Kidney capillary endothelial cell (primary cell): ENCODE data around the gene MAN1A1.

ENCODE experiments used
- DNase-seq: peaks from one replicate; pipeline ENCODE4 v3.0.0-alpha.2; 2018; ENCODE audit warnings: low spot score

MAN1A1 gene

DNA sequence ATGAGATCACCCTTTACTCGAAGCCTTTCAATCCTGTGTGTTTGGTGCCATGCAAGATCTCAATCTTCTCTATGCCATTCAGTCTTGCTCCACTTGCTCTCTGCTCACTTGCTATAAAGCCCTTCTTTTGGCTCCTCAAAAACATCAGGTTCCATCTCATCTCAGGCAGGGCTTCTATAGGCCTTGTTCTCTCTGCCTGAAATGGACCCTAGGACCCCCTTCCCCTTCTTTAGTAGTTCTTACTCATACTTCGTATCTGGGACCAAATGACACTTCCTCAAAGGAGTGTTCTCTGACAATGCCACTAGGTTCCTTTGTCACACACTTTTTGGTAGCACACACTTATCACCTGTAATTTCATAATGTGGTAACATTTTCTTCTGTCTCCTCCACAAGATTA lies 154.4 kb downstream of the MAN1A1 start:
- no peak for DNase-seq

DNA sequence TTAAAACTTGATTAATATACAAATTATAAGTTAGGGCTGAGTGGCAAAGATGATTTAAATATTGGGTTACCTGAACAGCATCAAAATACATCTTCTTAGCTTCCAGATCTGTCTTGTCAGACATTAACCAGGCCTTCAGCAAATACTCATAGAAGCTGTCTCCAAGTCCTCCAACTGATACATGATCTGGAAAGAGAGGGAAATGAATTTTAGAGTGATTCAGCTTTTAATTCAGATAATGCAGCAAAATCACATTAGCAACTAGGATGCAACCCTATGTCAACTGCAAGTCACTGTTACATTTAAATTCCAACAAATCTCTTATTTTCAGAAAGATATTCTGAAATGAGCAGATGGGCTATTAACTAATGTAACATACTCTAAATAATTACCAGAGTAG lies 155.9 kb downstream of the MAN1A1 start:
- no peak for DNase-seq

DNA sequence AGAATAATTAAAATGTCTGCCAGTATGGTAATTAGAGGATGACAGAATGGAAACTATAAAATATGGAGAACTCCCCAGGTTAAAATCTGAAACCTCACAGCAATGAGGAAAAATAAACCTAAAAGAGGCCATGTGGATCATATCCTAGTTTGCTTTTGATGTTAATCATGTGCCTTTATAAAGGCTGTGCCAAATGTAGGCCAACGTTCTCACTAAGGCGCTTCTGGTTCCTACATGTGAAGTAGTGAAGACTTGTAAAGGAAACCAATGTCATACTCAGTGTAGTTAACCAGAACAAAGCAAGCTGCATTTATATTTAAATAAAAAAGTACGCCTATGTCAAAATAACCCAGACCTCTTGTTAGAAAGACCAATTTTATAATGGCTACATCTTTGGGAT lies 157.4 kb downstream of the MAN1A1 start:
- DNase-seq = no peak

DNA sequence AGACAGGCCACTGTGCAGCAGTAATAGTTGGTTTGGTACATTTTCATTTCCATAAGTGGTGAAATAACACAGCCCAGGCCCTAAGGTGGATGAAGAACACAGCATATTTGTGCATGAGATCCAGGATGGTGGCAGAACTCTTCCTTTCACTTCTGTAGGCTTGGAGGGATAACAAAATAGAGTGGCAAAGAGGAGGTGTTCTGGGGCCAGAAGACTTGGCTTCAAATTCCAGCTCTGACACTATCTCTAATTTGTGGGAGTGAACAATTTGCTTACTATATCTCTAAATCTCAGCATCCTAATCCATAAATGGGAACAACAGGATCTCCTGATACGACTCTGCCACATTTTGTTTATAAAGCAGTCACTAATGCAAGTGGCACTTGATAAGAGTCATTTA lies 159.4 kb downstream of the MAN1A1 start:
- DNase-seq = no peak

DNA sequence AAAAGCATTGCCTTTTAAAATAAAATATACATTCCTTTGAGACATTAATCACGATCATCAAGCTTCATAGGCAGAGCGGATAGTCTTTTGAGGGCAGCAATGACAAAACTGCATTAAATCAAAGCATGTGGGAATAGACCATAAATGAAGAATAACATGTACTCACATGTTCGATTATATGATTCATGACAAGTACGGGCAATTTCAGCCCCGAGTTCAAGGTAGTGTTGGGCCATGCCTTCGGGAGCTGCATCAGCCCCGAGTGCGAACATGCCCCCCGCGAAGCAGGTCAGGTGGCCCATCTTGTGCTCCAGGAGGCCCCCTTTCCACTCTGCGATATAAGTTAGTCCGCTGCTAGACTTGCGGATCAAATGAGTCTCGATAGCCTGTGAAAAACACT lies 160.1 kb downstream of the MAN1A1 start:
- no peak for DNase-seq

DNA sequence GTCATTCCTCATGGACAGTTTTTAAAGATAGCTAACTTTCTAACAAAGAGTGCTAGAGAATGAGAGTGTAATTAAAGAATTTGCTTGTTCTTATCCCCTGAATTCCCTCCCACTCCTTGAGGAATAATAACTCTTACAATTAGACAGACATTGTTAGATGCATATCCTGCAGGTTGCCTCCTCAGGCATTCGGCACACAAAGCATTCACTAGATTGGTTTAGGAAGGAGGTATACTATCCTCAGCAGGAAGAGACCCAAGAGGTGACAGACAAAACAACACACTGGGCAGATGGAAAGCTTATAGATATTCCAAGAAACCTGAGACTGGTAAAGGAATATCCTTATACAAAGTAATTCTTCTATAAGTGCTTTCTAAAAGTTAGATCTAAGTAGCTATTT lies 162.0 kb downstream of the MAN1A1 start:
- peak; percentile 72 for DNase-seq

DNA sequence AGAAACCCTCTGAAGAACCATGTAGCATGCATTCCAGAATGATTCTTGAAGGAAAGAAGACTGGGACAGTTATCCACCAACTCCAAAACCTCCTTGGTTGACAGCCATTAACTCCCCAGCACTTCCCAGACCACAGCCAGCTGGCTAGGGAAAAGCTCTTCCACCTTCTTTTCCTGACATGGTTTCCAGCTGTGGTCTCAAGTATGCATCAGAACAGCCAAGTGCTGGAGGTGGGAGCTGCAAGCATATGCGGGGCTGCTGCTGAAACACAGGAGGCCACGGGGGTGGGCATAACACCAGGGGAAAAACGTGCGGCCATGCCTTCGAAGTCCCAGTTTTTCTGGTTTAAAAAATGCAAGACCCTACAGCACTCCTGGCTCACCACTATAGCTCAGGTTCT lies 163.1 kb downstream of the MAN1A1 start:
- no peak for DNase-seq

DNA sequence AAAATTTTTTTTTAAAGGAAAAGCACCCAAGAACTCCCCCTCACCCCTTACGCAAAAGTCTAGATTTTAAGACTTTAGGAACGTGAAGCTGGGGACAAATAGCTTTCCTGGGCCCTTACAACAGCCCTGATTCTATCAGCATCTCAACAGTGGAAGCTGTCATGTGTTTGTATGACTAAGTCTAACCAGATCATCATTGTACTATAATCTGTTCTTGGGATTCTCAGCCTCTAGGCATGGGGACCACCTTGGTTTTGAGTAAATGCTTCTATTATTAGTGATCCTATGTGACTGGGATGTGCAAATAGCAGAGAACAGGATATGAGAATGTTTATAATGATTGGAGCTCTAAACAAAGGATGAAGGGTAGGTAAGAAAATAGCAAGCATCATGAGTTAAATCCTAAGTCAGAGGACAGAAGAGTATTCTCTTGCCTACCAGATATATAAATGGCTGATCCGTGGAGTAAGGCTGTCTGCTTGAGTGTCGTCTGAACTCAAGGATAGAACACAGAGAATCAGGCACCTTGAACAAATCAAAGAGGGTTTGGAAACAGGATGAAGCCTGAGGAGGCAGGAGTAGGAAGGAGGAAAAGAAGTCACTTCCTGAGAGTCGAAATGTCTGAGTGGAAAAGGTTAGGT lies 165.4 kb downstream of the MAN1A1 start:
- peak; percentile 53 for DNase-seq

DNA sequence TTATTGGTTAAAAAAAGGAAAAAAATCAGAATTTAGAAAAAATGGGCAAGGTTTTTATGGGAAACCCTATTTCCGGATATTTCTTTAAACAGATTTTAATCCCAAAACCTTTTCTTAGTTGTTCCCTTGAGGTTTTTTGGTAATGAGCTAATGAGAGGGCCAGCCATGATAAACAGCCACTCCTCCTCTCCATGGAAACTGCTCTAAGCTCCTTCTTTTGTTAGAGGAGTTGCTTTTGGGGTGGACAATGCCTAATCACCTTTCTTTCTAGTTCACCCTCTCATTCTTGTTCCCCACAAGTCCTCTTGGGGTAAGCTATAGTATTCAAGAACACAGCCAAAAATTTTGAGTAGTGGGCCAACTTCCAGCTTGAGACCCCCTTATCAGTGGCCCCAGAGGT lies 166.1 kb downstream of the MAN1A1 start:
- DNase-seq = no peak

DNA sequence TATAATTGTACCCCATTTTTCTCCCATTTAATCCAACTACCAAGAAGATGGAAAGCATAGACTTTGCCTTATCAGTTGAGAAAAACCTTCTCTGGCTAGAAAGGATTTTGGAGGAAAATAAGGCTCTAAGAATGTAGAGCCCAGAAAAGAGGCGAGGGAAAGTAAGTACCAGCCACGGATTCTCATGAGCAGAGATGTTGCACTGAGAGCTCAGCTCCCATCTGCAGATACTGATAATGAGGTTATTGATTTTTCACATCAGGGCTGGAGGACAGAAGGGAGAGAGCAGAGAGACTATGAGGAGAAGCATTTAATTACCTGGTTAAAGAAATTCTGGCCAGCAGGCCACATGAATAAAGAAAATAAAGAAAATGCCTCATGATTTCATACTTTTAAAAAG lies 166.7 kb downstream of the MAN1A1 start:
- DNase-seq = no peak

DNA sequence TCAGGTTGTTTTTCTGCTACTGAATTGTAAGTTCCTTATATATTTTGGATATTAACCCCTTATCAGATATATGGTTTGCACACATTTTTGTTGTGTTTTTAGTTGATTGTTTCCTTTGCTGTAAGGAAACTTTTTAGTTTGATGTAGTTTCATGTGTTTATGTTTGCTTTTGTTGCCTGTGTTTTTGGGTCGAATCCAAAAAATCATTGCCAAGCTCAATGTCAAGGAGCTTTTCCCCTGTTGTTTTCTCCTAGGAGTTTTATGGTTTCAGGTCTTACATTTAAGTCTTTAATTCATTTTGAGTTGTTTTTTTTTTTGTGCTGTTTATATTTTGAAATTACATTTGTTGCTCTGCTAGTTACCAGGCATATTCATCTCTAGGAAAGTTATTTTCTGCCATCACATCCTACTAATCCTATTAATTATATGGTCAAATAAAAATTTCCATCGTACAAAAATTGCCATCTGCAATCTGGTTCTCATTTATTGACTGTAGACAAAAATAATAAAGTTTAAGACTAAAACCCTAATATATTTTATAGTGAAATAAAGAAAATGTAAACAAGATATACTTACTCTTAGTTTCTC lies 167.3 kb downstream of the MAN1A1 start:
- DNase-seq = no peak

DNA sequence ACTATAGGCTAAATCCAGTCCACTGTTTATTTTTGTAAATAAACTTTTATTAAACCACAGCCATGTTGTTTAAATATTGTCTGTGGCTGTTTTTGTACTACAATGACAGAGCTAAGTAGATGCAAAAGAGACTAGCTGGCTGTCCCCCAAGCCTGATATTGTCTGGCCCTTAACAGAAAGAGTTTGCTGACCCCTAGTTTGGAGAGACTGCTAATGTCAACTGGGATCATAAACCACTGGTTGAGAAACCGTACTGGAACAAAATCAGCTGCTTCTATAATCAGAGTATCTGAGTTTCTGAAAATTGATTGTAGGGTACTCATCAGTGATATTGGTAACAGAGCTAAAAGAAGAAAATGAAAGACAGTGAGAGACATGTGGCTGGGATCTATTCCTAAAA lies 168.5 kb downstream of the MAN1A1 start:
- DNase-seq = no peak

DNA sequence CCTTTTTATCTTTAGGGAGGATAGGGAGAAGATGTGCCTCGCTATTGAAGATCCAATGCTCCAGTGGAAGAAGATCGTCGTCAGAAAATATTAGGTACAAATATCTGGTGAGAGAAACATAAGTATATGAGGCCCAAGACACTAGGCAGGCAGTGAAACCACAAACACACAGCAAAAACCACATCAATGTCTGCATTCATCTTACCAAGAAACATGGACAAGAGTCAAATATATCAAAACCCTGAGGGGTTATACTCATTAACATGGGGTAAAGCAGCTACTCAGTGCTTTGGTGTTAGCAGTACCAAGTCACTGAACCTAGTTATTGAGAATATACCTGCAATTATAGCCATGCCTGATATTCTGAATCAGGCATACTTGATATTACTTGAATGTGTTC lies 169.7 kb downstream of the MAN1A1 start:
- no peak for DNase-seq

DNA sequence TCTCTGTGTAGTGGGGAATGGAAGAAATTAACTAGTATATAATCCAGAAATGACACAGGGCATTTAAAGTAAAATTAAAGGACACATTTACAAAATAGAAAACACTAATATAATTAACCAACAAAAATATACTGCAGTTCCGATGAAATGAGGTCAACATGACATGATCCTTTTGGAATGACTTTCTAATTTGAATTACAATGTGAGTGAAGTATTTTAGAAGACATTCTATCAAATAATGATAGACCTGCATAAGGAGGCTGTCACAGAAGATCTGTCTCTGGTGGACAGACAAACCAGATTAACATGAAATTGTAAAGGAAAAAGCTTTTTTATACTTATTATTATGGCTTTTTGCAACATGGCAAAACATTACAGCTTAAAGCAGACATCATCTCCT lies 170.5 kb downstream of the MAN1A1 start:
- DNase-seq = no peak

DNA sequence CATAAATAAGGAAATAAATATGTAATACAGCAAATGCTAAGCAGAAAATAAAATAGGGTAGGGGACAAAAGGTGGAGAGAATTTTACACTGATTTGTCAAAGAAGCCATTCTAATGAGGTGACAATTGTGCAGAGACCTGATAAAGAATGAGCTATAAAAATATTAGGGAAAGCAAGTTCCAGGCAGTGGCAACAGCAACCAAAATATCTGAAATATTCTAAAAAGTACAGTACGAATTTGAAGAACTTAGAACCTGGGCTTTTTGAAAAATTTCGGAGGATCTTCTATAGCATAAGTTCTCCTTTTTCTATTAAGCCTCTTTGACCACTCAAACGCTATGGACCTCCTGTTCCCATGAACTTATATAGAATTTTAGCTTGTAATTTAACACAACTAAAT lies 173.1 kb downstream of the MAN1A1 start:
- no peak for DNase-seq

DNA sequence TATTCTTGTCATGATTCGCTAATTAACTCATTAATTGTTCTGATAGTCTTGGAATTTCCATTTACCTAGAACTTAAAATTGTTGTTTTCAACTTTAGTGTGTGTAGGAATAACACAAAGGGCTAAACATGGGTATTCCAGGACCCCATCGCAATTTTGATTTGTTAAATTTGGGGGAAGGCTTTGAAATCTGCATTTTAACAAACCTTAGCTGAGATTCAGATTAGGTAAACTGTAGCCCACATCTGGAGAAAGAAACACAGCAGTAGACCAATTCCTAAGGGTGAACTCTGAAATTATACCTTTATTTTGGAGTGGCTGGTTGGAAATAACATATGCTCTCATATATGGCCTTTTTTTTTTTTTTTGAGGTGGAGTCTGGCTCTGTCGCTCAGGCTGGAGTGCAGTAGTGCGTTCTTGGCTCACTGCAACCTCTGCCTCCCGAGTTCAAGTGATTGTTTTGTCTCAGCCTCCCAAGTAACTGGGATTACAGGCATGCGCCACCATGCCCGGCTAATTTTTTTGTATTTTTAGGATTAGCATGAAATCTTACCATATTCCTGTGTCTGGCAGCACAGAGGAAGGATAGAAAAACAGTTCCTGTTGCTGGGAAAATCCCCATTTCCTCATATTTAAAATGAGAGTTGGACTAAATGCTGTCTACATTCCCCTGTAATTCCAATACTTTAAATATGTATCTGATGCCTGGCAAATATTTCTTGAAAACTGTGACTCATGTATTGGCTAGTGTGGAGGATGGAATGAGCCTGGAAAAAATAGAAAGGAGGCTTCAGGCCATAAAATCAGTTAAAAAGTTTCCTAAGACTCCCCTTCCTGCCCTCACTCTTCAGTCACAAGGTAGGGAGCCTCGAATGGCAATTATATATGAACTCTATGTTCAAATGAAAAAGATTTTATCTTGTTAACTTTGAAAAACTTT lies 174.4 kb downstream of the MAN1A1 start:
- DNase-seq = no peak

DNA sequence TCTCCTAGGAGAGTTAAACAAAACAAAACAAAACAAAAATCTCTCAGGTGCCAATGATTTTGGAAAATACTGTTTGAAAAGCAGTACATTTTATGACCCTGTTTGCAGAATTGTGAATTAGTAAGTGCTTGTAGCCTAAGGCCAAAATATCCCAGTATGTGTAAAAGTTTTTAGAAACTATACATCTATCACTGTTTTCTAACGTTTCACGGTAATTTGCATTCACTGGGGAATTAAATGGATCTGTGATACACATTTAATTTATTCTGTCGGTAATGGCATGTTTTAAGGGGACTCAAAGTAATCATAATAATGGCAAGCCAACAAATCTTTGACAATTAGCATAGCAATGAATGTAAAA lies 175.5 kb downstream of the MAN1A1 start:
- DNase-seq = no peak

DNA sequence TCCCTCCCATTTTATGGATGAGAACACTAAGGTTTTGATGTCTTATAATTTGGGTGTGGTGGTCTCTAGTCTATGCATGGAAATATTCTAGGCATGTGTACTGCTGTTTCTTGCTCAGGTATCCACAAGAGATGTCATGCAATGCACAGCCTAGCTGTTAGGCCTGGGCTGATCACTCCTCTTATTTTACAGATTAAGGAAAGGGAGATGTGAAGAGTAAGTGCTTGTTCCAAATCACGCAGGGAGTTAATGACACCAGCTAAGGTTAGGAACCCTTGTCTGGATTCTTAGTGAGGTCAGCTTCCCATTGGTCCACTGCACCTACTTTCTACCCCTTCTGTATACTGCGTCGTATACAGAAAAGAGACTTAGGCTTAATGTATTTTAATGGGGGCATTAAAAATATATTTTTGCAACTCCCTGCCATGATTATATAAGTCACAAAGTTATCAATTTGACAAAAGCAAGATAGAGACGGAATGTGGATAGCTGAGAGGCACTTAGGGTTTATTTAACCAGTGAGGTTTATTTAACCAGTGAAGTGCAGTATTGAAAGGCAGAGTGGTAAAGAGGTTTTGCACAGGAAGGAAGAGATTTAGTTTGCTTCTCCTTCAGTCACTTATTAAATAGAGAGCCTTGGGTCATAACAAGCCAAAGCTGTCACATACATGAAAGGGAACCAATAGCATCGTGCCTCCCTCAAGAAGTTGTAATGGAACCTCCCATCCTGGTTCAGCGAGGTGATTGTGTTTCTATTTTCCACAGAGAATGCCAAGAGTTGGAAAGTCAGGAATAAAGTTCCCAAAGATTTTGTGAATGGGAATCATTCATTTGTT lies 176.1 kb downstream of the MAN1A1 start:
- DNase-seq = no peak

DNA sequence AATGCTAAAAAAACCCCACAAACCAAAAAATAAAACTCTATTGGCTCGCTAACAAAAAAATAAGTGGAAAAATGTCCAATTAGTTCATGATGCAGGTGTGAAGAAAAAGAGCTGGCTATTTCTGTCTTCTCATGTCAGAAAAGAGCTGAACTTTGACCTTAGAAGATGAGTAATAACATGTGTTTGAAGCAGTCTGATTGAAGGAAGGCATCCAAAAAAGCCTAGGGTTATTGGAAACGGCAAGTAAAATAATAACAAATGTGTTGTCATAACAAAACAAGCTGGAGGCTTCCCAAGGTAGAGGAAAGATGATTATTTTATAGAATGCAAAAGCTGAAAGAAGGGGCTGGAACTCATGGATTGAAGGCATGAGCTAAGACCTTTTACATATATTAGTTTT lies 176.7 kb downstream of the MAN1A1 start:
- no peak for DNase-seq

DNA sequence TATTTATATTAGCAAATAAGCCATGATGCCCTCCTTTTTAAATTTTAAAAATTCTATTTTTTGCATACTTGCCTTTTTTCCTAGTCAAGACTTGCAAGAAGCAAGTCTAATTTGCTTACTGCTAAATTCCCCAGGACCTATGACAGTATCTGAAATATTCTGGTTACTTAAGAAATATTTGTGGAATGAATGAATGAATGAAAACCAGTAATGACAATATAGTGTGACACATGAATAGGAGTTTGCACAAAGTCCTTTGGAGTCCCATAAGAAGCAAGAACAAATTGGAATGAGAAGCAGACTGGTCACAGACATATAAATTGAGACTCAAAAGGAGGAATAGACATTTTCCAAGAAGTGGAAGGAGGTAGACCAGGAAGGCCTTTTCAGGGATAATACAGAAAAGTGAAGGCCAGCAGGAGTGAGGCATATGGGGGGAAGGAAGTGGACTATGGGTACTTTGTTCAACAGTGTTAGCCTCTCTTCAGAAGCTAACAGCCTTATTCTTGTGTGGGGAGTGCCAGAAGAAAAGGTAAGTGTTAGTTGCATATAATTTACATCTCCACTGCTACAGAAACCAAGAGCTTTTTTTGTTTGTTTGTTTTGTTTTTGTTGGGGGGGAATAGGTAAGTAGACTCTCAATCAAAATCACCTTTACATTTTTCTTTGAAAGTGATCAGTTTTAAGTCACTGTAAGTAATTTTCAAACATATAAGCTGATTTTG lies 177.5 kb downstream of the MAN1A1 start:
- DNase-seq = no peak

DNA sequence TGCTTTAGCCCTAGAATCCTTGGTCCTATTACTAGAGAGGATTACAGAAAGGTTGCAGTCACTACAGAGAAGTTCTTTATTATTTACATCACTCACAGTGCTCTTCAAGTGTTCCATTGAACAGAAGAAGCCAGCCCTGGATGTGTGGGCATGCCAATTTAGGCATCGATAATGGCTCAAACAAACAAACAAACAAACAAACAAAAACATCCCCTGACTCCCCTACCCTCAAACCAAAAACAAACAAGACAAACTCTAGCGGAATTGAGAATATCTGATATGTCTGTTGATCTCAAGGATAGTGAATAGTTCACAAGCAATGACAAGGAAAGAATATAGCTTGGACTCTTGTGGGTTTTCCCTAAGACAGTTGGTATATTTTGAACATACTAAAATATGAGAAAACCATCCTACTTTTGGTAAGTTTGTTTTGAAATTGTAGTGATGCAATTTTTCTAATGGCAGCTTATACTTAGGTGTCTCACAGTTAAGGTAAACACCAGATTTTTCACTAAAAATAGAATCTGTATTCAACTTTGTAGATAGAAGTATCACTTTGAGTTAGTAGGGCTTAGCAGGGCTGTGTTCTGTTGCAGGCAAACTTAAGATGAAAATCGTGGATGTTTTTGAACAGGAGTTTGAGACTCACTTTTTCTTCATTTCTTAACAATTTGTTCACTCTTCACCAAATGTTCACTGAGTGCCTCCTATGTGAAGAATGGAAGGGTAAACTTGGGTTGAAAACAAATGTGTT lies 178.3 kb downstream of the MAN1A1 start:
- DNase-seq = no peak
